ENCODE results near the gene CYP11A1.

GRCh38 chr15:74387141-74387541, 19.7 kb upstream of the CYP11A1 start:
- TF ChIP-seq POLR2A (IDR thresholded peaks at IDR 0.05) (no peak), CTCF (IDR thresholded peaks at IDR 0.05) (no peak)

Measured in esophagus squamous epithelium (tissue), 4 donors.